ENCODE data around the gene GALNT15.

Gene GALNT15, protein sequence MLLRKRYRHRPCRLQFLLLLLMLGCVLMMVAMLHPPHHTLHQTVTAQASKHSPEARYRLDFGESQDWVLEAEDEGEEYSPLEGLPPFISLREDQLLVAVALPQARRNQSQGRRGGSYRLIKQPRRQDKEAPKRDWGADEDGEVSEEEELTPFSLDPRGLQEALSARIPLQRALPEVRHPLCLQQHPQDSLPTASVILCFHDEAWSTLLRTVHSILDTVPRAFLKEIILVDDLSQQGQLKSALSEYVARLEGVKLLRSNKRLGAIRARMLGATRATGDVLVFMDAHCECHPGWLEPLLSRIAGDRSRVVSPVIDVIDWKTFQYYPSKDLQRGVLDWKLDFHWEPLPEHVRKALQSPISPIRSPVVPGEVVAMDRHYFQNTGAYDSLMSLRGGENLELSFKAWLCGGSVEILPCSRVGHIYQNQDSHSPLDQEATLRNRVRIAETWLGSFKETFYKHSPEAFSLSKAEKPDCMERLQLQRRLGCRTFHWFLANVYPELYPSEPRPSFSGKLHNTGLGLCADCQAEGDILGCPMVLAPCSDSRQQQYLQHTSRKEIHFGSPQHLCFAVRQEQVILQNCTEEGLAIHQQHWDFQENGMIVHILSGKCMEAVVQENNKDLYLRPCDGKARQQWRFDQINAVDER

DNA sequence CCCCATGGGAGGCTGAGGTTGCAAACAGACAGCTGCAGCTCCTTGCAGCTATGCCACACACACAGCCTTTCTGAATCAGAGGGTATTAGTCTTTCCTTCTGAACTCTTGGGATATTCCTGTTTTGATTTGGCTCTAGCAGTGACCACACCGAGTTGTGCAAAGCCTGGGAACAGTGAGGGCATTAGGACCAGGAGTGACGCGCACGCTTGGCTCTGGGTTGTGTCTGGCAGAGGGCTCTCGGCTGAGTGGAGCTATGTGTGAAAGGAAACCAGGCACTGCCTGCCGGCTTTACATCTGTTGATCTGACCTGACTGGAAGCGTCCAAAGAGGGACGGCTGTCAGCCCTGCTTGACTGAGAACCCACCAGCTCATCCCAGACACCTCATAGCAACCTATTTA is at the start of gene GALNT15:
Gene GALNT15, plus strand, starts transcription at position 292 of the 400 bp plus-strand sequence. CDS start 472 bp downstream, outside the sequence.
- DNase-seq: no peak

DNA sequence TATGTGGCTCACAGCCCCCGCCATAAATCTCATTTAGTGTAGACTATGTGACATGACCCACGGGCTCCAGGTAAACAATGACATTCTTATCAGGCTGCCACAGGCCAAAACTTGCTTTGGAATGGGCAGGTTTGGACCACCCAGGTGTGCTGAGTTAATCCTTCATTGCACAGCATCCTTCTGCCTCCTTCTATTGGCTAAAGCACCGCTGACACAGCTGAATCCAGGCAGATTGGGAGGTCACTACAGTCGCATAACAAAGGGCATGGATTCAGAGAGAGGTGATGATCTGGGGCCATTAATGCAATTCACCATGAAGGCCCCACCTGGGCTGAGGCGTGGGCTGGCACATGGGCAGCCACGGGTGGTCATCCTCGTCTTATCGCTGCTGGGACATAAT is 47.8 kb upstream of the GALNT15 start:
- no peak for DNase-seq

DNA sequence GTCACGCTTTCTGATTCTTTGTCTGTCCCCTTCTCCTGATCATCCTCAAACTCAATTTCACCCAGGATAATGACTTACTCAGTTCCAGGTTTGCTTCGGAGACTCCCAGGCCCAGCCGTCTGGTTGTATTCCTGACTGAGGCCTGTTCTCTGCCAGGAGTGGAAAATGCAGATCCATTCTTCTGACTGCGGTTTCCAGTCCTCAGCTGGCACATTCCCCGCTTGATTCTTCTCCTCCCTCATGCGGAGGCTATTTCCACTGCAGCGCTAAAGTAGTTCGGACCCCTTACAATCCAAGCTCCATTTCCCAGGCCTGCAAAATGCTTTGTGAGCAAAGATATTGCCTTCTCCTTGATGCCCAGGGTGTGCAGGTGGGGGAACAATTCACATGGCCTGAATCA is 47.2 kb upstream of the GALNT15 start:
- DNase-seq: no peak

DNA sequence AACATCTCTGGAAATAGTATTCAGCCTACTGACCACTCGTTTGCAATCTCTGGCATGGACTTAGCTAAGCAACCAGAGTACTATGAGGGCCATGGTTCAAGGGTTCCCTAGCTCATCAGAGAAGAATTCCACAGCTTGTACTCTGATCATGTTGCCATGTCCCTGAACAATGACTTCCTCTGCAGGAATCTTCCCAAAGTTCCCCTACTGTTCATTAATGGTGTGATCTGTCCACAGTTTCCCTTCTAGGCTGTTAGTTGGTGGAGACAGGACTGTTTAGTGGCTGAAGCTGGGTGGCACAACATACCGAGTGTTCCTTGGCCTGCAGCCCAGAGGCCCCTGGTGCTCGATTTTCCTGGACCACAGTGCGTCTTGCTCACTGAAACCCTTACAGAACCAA is 44.4 kb upstream of the GALNT15 start:
- DNase-seq: no peak

DNA sequence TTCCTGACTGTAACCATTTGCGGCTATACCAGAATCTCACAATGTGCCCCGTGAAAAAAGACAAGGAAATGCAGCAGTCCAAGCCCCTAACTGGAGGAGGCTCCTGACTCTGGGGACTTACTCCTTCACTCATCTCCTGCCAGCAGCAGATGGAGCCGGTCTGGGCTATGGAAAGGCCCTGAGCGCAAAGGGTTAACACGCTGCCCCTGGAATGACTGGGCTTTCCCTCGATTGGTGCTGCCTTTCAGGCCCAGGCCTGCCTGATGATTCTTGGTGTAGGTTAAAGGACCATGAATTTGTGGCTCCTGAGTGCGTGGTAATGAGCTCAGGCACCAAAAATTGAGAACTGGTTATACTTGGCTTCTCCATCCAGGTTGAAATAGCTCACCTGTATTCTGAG is 42.3 kb upstream of the GALNT15 start:
- no peak for DNase-seq

DNA sequence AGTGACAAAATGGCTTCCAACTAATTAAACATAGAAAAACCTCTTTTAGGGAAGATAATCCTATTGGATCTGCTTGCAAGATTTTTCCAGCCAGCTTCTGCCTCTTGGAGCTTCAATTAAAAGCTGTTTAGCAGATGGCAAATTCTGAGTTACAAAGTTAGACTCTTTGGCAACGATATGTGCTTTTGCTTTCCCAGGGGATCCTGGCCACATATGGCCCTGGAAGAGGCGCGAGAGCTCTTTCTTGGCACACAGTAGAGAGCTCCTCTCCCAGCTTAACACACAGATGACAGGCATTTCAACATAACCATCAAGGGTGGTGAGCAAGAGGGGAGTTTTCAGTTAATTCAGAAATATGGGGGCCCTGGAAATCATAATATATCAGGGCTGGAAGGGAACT is 41.6 kb upstream of the GALNT15 start:
- no peak for DNase-seq

DNA sequence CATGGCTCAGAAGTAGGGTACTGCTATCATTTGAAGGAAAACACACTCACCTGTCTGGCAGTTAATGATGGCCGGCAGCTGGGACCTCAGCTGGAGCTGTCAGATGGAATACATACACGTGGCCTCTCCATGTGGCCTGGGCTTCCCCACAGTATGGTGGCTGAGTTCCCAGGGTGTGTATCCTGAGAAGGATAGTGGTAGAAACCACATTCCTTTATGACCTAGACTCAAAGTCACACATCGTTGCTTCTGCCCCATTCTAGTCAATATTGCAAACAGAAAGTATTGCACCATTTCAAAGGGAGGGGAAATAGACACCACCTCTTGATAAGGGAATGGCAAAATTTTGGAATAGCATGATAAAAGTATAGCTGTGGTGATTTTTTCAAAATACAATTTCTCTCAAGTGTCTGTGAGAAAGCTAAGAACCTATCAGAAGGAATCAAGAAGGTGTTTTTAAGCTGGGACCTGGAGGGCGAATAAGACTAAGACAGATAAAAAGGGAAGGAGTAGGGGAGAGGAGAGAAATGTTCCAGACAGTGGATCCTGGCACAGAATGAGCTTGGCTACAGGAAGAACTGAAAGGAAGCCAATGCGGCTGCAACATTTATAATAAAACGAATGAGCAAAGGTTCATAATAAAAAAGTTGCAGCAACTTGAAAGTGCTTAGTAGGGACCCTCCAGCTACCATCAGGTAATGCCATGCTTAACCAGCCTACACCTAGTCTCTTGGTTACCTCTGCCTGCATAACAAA is 40.1 kb upstream of the GALNT15 start:
- no peak for DNase-seq

DNA sequence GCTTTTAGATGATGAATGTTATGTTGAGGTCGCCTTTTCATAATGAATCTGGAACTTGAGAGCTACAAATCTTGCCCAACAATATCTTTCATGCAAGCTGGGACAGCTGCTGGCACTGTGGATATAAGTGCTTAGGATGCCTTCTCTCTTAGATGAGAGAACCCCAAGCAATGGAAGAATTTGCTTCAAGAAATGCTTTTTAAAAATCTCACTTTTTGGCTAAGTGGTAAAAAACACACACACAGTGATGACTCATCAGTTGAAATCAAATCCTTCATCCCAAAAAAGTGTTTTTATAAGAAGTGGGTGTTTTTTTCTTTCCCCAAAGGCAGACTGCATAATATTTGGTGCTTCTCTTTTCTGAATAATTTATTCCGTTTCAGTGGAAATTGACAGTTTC is 38.4 kb upstream of the GALNT15 start:
- DNase-seq: no peak

DNA sequence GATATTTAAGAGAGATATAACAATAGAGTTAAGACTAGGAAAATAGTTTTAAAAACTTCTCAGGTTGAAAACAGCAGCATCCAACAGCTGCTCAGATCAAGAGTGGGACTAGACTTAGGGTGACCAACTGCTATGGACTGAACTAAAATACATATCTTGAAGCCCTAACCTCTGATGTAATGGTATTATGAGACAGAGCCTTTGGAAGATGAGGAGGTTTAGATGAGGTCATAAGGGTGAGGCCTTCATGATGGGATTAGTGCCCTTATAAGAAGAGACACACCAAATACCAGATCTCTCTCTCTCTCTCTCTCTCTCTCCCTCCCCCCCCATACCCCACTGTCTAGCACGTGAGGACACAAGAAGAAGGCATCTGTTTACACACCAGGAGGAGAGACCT is 37.4 kb upstream of the GALNT15 start:
- no peak for DNase-seq

DNA sequence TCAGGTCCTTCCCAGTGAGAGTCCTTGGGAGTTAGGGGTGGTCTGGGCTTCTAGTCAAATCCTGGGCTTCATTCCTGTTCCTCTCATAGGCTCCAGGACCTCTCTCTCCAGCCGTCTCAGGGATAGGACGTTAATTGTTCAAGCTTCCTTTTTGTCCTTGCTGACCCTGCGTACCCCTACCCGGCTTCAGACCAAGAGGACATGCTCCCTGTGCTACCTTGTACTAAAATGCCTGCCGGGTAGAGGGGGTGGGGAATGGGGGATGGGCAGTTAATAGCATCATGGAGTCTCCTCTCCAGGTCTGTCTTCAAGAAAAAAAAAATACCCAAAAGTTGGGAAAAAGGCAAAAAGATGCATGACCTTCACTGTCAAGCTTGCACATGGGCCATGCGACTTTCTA is 36.5 kb upstream of the GALNT15 start:
- DNase-seq: no peak

DNA sequence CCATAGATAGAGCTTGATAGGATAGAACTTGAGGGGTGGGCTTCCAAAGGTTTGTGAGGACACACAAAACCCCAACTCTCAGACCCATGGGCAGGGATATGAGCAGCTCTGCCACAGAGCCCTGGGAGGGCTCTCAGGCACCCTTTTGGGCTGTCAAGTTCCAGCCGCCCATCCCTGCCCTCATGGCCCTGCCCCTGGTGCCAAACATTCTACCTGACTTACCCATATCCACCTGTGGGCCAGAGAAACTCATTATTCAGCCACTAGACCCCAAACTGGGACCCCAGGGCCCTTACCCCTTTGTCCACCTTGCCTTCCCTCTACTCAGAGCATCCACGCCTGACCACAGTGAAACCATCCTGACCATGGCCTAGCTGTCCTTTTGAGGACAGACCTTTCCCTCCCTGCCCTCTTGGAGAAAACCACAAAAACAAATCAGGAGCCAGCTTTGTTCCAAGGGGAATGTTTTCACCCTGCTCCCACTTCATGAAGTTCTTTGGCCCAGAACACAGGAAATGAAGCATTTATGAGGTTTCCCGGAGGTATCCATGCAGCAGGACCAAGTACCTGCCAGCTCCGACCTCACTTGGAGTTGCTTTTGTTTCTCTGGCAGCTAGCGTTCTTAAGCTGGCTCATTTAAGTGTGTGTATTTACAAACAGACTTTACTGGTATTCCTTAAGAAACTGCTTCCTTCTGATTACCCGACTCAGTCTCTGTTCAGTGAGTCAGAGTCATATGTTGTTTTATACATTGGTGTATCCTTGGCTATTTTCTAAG is 34.2 kb upstream of the GALNT15 start:
- no peak for DNase-seq

DNA sequence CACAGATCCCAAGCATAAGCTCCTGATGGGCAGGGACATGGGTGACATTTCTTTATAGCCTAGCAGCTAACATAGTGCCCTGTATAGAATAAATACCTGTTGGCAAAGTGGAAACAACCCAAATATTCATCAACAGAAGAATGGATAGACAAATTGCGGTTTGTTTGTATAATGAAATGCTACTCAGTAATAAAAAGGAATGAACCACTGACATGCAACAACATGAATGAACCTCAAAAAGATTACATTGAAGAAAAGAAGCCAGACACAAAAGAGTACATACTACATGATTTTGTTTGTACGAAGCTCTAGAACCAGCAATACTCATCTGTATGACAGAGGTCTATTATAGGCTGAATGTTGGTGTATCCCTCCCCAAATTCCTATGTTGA is 33.6 kb upstream of the GALNT15 start:
- DNase-seq: no peak

DNA sequence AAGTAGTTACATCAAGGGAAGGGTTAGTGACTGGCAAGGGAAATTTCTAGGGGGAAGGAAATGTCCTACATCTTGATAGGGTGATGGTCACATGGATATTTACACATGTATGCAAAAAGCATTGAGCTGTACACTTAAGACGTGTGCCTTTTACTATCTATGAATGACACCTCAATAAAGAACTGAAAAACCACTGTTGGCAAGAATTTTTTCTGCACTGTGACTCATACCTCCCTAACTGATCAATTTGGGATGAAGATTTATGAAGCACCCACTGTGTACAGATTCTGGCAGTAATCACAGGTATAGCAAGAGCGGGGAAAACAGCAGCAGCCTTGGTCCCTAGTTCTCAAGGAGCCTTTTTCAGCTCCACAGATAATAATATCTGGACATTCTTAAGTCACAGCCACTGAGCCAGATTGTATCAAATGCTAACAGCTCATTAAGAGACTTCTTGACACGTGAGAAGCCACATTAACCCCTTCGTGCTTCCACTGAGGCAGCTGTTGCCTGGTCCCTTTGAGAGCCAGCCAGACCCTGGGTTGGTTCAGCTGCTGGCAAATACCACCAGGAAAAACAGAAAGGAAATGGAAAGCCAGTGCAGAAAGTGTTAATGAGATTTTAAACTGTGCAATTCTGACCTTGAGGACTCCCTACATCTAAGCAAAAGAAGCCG is 32.0 kb upstream of the GALNT15 start:
- no peak for DNase-seq

DNA sequence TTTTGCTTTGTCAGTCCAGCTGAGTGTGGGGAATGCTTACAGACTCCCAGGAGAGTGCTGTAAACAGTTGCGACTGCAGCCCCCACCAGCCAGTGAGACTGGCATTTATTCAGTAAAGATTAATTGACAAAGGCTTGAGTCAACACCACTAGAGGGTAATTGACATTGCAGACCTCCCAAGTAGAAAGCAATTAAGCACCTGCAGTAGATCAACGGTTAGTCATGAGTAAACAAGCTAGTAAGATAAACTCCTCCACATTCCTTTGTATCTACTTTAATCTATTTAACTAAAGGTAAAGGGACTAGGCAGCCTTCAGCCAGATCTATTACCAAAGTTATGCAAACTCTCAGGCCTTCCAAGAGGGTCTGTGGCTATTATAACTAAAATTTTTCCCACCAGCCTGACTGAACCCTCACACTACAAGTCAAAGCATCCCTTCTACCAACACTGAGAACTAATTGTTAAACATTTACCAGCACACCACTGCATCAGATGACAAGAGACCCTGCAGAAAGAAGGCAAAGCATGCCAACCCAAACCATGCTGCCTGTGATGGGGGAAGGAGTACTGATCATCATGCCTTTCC is 30.5 kb upstream of the GALNT15 start:
- DNase-seq: peak in 1 of 3 experiments; percentile 6

DNA sequence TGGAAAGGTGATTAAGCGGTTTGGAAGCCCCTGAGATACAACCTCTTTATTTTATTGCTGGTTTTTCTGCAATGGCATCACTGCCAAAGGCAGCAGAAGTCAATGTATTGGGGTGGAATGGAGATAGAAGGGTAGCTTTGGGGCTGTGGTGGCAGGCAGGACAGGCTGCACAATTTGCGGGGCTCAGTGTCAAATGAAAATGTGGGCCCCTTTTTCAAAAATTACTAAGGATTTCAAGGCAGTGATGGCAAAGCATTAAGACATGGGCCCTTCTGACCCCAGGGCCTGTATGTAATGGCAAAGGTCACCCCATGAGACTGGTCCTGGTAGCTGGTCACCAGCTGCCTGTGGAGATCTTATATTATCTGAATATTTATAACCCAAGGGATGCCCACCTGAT is 29.3 kb upstream of the GALNT15 start:
- DNase-seq: no peak

DNA sequence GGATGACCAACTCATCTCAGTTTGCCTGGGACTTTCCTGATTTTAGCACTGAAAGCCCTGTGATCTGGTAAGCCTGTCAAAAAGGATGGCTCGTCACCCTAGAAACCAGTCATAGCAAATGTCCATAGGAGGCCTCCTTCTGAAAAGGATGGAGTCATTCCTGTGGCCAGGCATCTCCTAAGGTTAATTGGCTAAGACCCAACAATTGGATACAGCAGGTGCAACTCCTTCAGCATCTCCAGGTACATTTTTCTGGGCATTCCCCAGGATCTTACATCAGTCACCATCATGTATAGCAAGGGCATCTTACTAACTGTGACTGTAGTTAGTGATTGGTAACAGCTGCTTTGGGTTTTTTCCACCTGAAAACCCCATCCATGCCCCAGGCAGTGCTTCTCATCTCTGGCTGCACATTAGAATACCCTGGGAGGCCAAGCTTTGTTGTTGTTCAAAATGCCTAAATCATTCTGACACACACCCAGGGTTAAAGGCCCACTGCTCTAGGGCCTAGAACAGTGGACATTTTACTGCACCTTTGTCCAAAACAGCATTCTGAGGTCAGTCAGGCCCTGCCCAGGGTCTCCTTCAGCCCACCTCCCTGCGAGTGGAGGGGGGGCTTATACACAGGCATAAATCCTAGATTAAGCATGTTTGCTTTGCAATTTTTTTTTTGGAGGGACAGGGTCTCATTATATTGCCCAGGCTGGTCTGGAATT is 28.3 kb upstream of the GALNT15 start:
- DNase-seq: no peak

DNA sequence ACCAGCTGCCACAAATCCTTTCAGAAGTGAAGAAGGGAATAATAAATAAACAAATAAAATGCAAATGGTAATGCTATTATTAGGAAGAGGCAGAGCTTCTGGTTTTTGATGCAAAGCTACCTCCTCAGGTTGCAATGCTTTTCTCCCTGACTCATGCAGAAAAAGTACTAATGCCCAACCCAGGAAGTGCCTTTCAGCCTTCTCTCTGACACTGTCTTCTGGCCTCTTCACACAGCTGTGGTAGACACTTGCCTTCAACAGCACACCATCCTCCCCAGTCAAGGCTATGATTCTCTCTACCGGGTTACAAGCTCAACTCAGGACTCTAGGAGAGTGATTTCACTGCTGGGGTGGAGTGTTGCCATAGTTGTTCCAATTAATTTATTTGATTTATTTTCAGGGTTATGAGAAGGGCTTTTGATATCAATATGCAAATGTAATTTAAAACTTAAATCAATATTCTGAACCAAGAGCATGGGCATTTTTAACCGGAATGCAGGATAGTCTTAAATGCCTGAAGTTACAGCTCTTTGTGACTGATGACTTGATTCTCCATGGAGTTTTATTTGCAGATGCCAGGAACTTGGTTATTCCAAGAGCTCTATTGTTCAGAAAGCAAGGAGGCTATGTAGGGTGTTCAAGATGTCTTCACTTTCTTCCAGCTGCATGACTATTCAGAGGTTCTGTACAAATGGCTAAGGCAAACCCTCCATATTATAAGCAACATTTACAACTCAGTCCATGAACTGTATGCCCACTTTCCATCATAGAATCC is 27.1 kb upstream of the GALNT15 start:
- DNase-seq: no peak

DNA sequence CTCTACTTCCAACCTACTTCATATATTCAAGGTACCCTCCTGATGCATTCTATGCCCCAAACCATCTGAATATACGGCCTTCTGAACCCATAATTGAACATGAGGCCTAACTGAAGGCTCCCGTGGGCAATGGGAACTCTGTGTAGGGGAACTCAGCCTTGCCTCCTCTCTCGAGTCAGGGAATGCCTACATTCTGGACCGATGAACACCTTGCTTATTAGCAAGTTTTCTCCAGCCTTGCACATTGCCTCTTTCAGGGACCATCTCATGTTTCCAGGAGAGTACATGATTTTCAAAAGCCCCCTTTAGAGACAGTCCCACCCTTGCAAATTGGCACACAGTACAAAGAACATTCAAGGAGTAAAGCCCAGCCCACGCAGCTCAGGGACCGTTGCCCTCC is 26.3 kb upstream of the GALNT15 start:
- DNase-seq: no peak

DNA sequence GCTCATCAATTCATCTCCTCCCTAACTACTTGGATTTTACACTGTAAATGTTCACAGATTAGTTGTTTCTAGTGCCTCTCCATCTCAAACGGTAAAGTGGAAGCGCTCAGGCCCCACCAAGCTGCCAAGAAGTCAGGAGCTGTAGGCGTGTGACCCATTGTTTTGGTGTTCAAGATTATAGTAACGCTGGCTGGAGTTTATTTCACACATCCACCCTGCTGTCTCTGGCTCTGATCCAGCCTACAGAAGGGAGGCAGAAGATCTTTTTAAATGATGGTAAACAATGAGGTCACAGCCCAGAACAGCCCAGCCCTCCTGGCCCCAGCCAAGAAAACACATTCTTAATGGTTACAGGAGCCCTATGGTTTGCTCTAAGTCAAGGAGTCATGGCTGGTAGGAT is 25.7 kb upstream of the GALNT15 start:
- DNase-seq: peak in 1 of 3 experiments; percentile 17

DNA sequence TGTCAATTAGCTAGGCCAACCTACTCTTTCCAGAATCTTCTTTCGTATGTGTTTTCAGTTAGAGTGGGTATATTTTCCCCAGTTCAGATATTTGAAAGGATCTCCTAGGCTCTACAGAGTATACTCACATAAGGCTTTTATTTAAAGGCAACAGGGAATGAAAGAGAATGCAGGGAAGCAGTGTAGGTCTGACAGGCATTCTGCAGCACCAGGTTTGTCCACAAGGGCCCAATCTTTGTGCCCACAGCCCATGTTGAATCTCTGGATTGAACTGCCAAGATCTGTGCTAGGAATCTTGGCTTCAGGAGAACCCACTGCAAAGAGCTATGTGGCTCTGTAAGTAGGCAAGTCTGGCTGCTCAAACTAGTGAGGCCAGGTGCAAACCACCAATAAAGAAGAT is 24.2 kb upstream of the GALNT15 start:
- no peak for DNase-seq

DNA sequence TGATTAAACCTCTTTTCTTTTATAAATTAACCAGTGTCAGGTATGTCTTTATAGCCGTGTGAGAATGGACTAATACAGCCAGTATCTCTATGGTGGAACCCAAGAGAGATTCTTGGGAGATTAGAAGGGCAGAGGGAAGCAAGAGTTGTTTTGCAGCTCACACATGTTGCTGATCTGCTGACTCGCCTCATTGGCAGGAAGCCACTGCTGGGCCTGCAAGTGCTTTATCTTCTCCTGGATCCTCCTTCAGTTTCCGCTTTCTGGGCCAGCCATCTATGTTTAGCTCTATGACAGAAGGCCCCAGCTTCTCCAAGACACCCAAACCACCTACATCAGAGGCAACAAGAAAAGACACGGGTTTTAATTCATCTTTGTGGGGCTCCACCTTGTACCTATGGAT is 23.4 kb upstream of the GALNT15 start:
- DNase-seq: no peak
